PC-9 (cell line): Measurements from ENCODE around the gene CHKA. TPM values are rescaled to one million over a fixed set of nuclear protein-coding genes. Genes with fewer than 3 reads are reported as not detected.

ENCODE experiments used
- BruUV-seq: library from RNA; stranded (reverse); fragments of 400-500 nt; replicated peaks from 2 replicates; lab custom pipeline; 2021; lab: Mats Ljungman, UMichigan
- CTCF ChIA-PET: fragments of 300-600 bp; sonication (Branson Sonifier 250); formaldehyde crosslinking; loops from one replicate; lab custom pipeline; 2022; ENCODE audit warnings: antibody characterized with exemption; lab: Charles Lee
- POLR2A ChIA-PET: fragments of 300-600 bp; sonication (Branson Sonifier 250); formaldehyde crosslinking; loops from one replicate; lab custom pipeline; 2022; ENCODE audit warnings: antibody characterized with exemption; ENCODE audit not compliant: unreplicated experiment; lab: Charles Lee
- DNase-seq, 2 experiments: peaks; one replicate each; pipeline versions ENCODE4 v3.0.0 to v3.0.0-alpha.2; 2015 to 2022; ENCODE audit warnings: mixed read lengths in 1 of 2
- H2AFZ ChIP-seq: fragments of 200-600 bp; sonication (generic); 2 replicates; pipeline ENCODE4 v1.8.1; 2017; ENCODE audit warnings: antibody characterized with exemption
- H3F3A ChIP-seq: fragments of 200-600 bp; sonication (generic); 2 replicates; pipeline ENCODE4 v1.8.1; 2017; ENCODE audit warnings: antibody characterized with exemption, mild to moderate bottlenecking, low read depth; ENCODE audit not compliant: insufficient read depth
- H3K27ac ChIP-seq: fragments of 200-600 bp; sonication (generic); 2 replicates; pipeline ENCODE4 v1.6.1; 2016; ENCODE audit warnings: mixed run types
- H3K27me3 ChIP-seq: fragments of 200-600 bp; sonication (generic); 2 replicates; pipeline ENCODE4 v1.6.1; 2016; ENCODE audit warnings: low read depth, mixed run types; ENCODE audit not compliant: insufficient read depth
- H3K36me3 ChIP-seq: fragments of 200-600 bp; sonication (generic); 2 replicates; pipeline ENCODE4 v1.6.1; 2016; ENCODE audit warnings: low read depth, mixed run types
- H3K4me1 ChIP-seq: fragments of 200-600 bp; sonication (generic); replicated peaks from 2 replicates; pipeline ENCODE4 v1.6.1; 2016; ENCODE audit warnings: mixed run types; ENCODE audit not compliant: insufficient read depth
- H3K4me2 ChIP-seq: fragments of 200-600 bp; sonication (generic); 2 replicates; pipeline ENCODE4 v1.6.1; 2017; ENCODE audit warnings: mixed run types
- H3K4me3 ChIP-seq: fragments of 200-600 bp; sonication (generic); 2 replicates; pipeline ENCODE4 v1.6.1; 2016; ENCODE audit warnings: mixed run types
- H3K79me2 ChIP-seq: fragments of 200-600 bp; sonication (generic); 2 replicates; pipeline ENCODE4 v1.6.1; 2017; ENCODE audit warnings: low read depth, mixed run types
- H3K9me2 ChIP-seq: fragments of 200-600 bp; sonication (generic); 2 replicates; pipeline ENCODE4 v1.8.1; 2017; ENCODE audit warnings: mild to moderate bottlenecking; ENCODE audit not compliant: insufficient read depth
- H3K9me3 ChIP-seq: fragments of 200-600 bp; sonication (generic); 2 replicates; pipeline ENCODE4 v1.8.1; 2016; ENCODE audit warnings: low read depth; ENCODE audit not compliant: insufficient read depth
- H4K20me1 ChIP-seq: fragments of 200-600 bp; sonication (generic); 2 replicates; pipeline ENCODE4 v1.8.1; 2017; ENCODE audit not compliant: insufficient read depth
- EZH2 ChIP-seq: fragments of 200-600 bp; sonication (generic); IDR thresholded peaks from 2 replicates; pipeline ENCODE4 v1.8.0; 2017; ENCODE audit warnings: antibody characterized with exemption, low read depth
- intact Hi-C: fragments of 100-400 bp; cut with micrococcal nuclease; formaldehyde crosslinking; loops from one replicate; pipeline ENCODE4 v1.10.0; 2022; ENCODE audit not compliant: unreplicated experiment
- total RNA-seq: library from RNA; stranded (reverse); gene quantifications from 2 replicates; pipeline ENCODE4 v1.2.3, GENCODE V29; 2021
- TF ChIP-seq, protein P1 (sequence below): fragments of 200-600 bp; sonication (generic); conservative IDR thresholded peaks from 2 replicates; pipeline ENCODE4 v1.6.1; 2017; ENCODE audit warnings: mixed run types, antibody characterized with exemption, mild to moderate bottlenecking, moderate library complexity

CHKA gene
- total RNA-seq, 1 experiment from 2014 or later, result 90.5 TPM

GRCh38 chr11:68044898-68045351 is 76.3 kb downstream of the CHKA start:
- peaks cover 19% of the 10 kb centered on the region; the same call in 1 of the 2 replicates for H3K79me2 ChIP-seq
- H2AFZ ChIP-seq, result no peak overlapping the region
- POLR2A ChIA-PET, result no interaction called here
- intact Hi-C loops, result loop anchor here (5.0 kb wide), 2 partner anchors 77 to 102 kb away; partner anchors contain the start of gene CHKA
- peaks cover 17% of the 10 kb centered on the region for H3K4me1 ChIP-seq
- H3K9me3 ChIP-seq, result no peaks in the 10 kb centered on the region
- BruUV-seq, result no TSS peak
- H4K20me1 ChIP-seq, result no peaks in the 10 kb centered on the region
- no peak overlapping the region for H3K4me2 ChIP-seq
- no peaks in the 10 kb centered on the region for H3K9me2 ChIP-seq
- no peak for DNase-seq
- CTCF ChIA-PET, result no interaction called here
- no peak overlapping the region for H3K4me3 ChIP-seq
- H3F3A ChIP-seq, result peaks cover 31% of the 10 kb centered on the region; the same call in 1 of the 2 replicates
- H3K27me3 ChIP-seq, result no peaks in the 10 kb centered on the region
- H3K27ac ChIP-seq, result no peak overlapping the region
- no peak for TF ChIP-seq EZH2
- TF ChIP-seq, protein P1, sequence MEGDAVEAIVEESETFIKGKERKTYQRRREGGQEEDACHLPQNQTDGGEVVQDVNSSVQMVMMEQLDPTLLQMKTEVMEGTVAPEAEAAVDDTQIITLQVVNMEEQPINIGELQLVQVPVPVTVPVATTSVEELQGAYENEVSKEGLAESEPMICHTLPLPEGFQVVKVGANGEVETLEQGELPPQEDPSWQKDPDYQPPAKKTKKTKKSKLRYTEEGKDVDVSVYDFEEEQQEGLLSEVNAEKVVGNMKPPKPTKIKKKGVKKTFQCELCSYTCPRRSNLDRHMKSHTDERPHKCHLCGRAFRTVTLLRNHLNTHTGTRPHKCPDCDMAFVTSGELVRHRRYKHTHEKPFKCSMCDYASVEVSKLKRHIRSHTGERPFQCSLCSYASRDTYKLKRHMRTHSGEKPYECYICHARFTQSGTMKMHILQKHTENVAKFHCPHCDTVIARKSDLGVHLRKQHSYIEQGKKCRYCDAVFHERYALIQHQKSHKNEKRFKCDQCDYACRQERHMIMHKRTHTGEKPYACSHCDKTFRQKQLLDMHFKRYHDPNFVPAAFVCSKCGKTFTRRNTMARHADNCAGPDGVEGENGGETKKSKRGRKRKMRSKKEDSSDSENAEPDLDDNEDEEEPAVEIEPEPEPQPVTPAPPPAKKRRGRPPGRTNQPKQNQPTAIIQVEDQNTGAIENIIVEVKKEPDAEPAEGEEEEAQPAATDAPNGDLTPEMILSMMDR, result no peak
- H3K36me3 ChIP-seq, result no peaks in the 10 kb centered on the region

- H4K20me1 ChIP-seq, result no peaks in the 10 kb centered on the region
- BruUV-seq, result no TSS peak
- no peak overlapping the region for H2AFZ ChIP-seq
- intact Hi-C loops, result loop anchor here (5.0 kb wide), 2 partner anchors 78 to 103 kb away; partner anchors contain the start of gene CHKA
- peaks cover 36% of the 10 kb centered on the region; the same call in 1 of the 2 replicates for H3F3A ChIP-seq
- ChIA-PET CTCF (interaction anchor here (0.6 to 0.9 kb wide), 5 partner anchors 34 to 425 kb away, joined by 4 to 24 read pairs (median 8); partner anchors contain the start of gene ALDH3B1), POLR2A (interaction anchor here (0.6 kb wide), 3 partner anchors 16 to 393 kb away, joined by 6 to 19 read pairs (median 17); no protein-coding TSS in a partner anchor)
- peaks cover 23% of the 10 kb centered on the region for H3K4me1 ChIP-seq
- no peaks in the 10 kb centered on the region for H3K27me3 ChIP-seq
- TF ChIP-seq EZH2, result no peak
- TF ChIP-seq, protein P1, result no peak; the same call in 1 of the 2 replicates
- H3K36me3 ChIP-seq, result no peaks in the 10 kb centered on the region
- no peaks in the 10 kb centered on the region for H3K9me2 ChIP-seq
- no peak overlapping the region for H3K4me2 ChIP-seq
- H3K9me3 ChIP-seq, result no peaks in the 10 kb centered on the region
- no peak for DNase-seq
- H3K79me2 ChIP-seq, result peaks cover 26% of the 10 kb centered on the region
- H3K4me3 ChIP-seq, result no peak overlapping the region
- no peak overlapping the region for H3K27ac ChIP-seq
Observed at GRCh38 chr11:68044145-68044813, 76.9 kb downstream of the CHKA start.

DNA sequence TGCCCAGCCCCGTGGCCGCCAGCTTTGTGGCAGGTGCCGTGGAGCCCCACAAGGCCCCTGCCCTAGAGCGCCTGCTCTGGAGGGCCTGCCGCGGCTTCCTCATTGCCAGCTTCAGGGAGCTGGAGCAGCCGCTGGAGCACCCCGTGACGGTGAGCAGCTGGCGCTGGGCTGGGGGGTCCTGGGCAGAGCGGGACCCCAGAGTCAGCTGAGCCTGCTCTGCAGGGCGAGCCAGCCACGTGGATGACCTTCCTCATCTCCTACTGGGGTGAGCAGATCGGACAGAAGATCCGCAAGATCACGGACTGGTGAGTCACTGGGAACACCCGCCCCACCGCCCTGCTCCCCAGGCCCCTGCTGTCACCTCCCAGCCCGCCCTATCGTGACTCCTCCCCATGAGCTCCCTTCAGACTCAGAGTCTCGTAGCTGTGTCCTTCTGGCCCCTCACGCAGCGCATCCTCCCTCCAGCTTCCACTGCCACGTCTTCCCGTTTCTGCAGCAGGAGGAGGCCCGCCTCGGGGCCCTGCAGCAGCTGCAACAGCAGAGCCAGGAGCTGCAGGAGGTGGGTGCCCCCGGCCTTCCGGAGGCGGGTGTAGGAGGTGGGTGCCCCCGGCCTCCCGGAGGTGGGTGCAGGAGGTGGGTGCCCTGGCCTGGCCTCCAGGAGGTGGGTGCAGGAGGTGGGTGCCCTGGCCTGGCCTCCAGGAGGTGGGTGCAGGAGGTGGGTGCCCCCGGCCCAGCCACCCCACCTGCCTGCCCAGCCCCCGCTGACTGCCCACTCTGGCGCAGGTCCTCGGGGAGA is 77.6 kb downstream of the CHKA start:
- DNase-seq, result peak; percentile 75 to 80
- Histone ChIP-seq H3K27me3 (no peaks in the 10 kb centered on the region), H3K9me2 (no peaks in the 10 kb centered on the region), H3K4me1 (peaks cover 27% of the 10 kb centered on the region), H3F3A (peaks cover 36% of the 10 kb centered on the region; the same call in 1 of the 2 replicates), H2AFZ (no peak overlapping the region), H3K27ac (peak overlapping the region; percentile 68), H4K20me1 (no peaks in the 10 kb centered on the region), H3K4me2 (peak overlapping the region; percentile 65), H3K4me3 (0 out of 2 replicates have a peak overlapping the region, but pooled peaks have one; percentile 17), H3K9me3 (no peaks in the 10 kb centered on the region), H3K79me2 (peaks cover 30% of the 10 kb centered on the region), H3K36me3 (no peaks in the 10 kb centered on the region)
- intact Hi-C loops, result loop anchor here (5.0 kb wide), 2 partner anchors 79 to 104 kb away; partner anchors contain the start of gene CHKA
- no TSS peak for BruUV-seq
- TF ChIP-seq EZH2, result no peak
- TF ChIP-seq, protein P1, result no peak
- ChIA-PET CTCF (interaction anchor here (0.6 to 0.9 kb wide), 7 partner anchors 33 to 424 kb away, joined by 3 to 24 read pairs (median 4); partner anchors contain the start of gene ALDH3B1), POLR2A (interaction anchor here (0.6 to 0.8 kb wide), 7 partner anchors 11 to 394 kb away, joined by 3 to 19 read pairs (median 10); no protein-coding TSS in a partner anchor)
